Measurements from ENCODE around the gene IQSEC1.

Gene IQSEC1

GRCh38 chr3:13045241-13045903, 27.9 kb downstream of the IQSEC1 start:
- H3K4me1 ChIP-seq = no peaks in the 10 kb centered on the region
- intact Hi-C loops (cut with DNase I; ENCODE audit: low total_unique reads) = no loop called here

DNA sequence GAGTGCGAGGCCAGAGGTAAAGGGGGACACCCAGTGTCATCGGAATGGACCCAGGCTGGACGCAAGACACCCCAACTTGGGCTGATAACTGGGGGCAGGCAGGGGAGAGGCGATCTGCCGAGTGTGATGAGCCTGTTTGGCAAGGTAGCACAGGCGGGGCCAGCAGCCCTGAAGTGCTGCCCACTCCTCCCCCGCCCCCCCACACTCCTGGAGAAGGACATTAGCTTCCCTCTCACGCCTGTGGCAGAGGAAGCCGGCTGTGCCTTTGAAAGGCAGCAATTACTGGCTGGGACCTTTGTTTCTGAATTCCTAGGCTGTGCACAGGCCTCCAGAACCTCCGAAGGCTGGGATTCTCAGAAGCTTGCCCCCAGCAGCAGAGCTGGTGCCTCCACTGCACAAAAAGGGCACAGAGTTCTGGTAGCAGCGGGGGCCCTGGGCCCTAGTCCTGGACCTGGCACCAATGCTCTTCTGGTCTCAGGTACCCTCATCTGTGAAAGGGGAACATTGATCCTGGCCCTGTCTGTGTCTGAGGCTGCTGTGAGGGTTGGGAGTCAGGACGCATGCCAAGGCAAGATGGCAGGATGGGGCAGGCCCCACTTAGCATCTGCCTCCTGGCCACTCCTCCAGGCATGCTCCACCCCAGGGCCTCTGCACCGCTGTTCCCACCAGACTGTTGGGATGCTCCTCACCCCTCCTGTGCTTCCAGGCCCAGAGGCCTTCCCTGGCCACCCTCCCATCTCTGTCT, 28.6 kb downstream of the IQSEC1 start:
- Histone ChIP-seq H3K4me3 (no peak overlapping the region), H3K27ac (no peak overlapping the region), H3K4me1 (no peaks in the 10 kb centered on the region), H3K27me3 (no peaks in the 10 kb centered on the region), H3K36me3 (no peaks in the 10 kb centered on the region), H3K9me3 (no peaks in the 10 kb centered on the region)
- intact Hi-C loops (cut with DNase I; ENCODE audit: low total_unique reads) = no loop called here
- TF ChIP-seq, protein P1, sequence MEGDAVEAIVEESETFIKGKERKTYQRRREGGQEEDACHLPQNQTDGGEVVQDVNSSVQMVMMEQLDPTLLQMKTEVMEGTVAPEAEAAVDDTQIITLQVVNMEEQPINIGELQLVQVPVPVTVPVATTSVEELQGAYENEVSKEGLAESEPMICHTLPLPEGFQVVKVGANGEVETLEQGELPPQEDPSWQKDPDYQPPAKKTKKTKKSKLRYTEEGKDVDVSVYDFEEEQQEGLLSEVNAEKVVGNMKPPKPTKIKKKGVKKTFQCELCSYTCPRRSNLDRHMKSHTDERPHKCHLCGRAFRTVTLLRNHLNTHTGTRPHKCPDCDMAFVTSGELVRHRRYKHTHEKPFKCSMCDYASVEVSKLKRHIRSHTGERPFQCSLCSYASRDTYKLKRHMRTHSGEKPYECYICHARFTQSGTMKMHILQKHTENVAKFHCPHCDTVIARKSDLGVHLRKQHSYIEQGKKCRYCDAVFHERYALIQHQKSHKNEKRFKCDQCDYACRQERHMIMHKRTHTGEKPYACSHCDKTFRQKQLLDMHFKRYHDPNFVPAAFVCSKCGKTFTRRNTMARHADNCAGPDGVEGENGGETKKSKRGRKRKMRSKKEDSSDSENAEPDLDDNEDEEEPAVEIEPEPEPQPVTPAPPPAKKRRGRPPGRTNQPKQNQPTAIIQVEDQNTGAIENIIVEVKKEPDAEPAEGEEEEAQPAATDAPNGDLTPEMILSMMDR (IDR thresholded peaks at IDR 0.05) = no peak
- no peak for DNase-seq

More at GRCh38 chr3:13045241-13045903, 27.9 kb downstream of the IQSEC1 start:
- Histone ChIP-seq H3K9me3 (no peaks in the 10 kb centered on the region), H3K4me3 (no peak overlapping the region), H3K36me3 (no peaks in the 10 kb centered on the region), H3K27me3 (no peaks in the 10 kb centered on the region), H3K27ac (no peak overlapping the region)
- no peak for DNase-seq
- TF ChIP-seq, protein P1 (IDR thresholded peaks at IDR 0.05) = no peak

DNA sequence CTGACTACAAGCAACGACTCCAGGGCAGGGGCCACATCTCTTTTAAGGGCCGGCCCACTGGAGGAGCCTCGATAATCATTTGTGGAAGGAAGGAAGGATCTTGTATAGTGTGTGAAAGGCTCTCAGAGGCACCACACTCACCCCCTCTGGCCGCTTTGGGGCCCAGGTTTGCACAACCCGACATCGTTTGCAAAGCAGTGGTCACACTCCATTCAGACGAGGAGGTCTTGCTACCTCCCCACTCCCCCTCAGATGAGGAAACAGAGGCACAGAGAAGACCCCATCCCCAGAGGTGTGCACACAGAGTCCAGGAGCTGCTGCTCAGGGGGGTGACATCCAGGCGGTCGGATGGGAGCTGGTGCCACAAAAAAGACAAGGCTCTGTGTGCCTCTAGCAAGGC, 29.6 kb downstream of the IQSEC1 start:
- no peaks in the 10 kb centered on the region for H3K9me3 ChIP-seq
- intact Hi-C loops (cut with DNase I; ENCODE audit: low total_unique reads) = no loop called here
- H3K27ac ChIP-seq = no peak overlapping the region
- H3K36me3 ChIP-seq = no peaks in the 10 kb centered on the region
- no peak overlapping the region for H3K4me3 ChIP-seq
- TF ChIP-seq, protein P1 (IDR thresholded peaks at IDR 0.05) = no peak
- no peaks in the 10 kb centered on the region for H3K4me1 ChIP-seq
- no peaks in the 10 kb centered on the region for H3K27me3 ChIP-seq
- no peak for DNase-seq

- TF ChIP-seq, protein P1 (IDR thresholded peaks at IDR 0.05) = no peak
- no peaks in the 10 kb centered on the region for H3K4me1 ChIP-seq
- DNase-seq = no peak
- no peak overlapping the region for H3K27ac ChIP-seq
- H3K4me3 ChIP-seq = no peak overlapping the region
- no peaks in the 10 kb centered on the region for H3K9me3 ChIP-seq
- no peaks in the 10 kb centered on the region for H3K36me3 ChIP-seq
- intact Hi-C loops (cut with DNase I; ENCODE audit: low total_unique reads) = no loop called here
- no peaks in the 10 kb centered on the region for H3K27me3 ChIP-seq
Measured at GRCh38 chr3:13042715-13043271, 30.4 kb downstream of the IQSEC1 start.

- no peak for DNase-seq
- intact Hi-C loops (cut with DNase I; ENCODE audit: low total_unique reads) = no loop called here
Measured at GRCh38 chr3:13042127-13042701, 31.0 kb downstream of the IQSEC1 start.

More at GRCh38 chr3:13042127-13042701, 31.0 kb downstream of the IQSEC1 start:
- Histone ChIP-seq H3K27ac (no peak overlapping the region), H3K4me3 (no peak overlapping the region), H3K4me1 (no peaks in the 10 kb centered on the region), H3K27me3 (no peaks in the 10 kb centered on the region), H3K9me3 (no peaks in the 10 kb centered on the region), H3K36me3 (no peaks in the 10 kb centered on the region)
- TF ChIP-seq, protein P1 (IDR thresholded peaks at IDR 0.05) = no peak
